ENCODE measurements around the gene MEX3D.

Gene MEX3D

DNA sequence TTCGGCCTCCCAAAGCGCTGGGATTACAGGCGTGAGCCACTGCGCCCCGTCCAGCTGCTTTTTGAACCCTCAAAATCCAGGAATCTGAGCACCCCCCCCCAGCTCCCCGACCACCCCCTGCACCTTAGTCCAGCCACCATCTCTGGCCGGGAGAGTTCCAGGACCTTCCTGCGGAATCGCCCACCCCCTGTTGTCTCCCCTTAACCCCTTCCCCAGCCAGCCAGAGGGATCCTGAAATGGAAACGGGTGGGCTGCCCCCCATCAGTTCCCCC, 25.3 kb upstream of the MEX3D start:
- DNase-seq (ENCODE audit: low spot score): no peak

DNA sequence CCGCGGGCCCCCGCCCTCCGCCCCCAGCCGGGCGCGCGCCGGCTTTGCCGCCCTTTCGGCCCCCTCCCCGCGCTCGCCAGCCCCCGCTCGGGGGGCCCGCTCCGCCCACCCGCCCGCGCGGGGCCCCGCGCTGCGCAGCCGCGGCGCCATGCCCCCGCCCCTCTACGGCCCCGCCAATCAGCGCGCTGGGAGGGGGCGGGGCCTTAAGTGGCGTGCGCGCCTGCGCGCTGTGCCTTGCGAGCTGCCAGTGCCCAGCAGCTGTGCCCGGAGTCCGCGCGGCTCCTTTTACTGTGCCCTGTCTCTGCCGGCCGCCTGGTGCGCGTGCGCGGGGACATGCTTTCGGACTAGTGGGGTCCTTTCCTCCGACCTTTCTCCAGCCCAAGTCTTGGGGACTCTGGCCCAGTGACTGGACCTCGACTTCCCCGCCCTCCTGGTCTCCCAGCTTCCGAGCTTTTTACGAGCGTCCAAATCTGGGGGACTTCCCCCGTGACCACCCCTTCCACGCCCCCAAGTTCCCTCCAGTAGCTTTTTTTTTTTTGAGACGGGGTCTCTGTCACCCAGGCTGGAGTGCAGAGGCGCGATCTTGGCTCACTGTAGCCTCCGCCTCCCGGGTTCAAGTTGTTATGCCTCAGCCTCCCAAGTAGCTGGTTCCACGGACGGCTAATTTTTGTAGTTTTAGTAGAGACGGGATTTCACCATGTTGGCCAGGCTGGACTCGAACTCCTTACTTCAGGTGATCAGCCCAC, 24.8 kb upstream of the MEX3D start, which contains the start of gene MBD3:
MBD3 (minus strand) TSS at position 111 of the 746 bp plus-strand sequence. CDS start 234 bp downstream, outside the sequence.
- peak; percentile 88 for DNase-seq (ENCODE audit: low spot score)

DNA sequence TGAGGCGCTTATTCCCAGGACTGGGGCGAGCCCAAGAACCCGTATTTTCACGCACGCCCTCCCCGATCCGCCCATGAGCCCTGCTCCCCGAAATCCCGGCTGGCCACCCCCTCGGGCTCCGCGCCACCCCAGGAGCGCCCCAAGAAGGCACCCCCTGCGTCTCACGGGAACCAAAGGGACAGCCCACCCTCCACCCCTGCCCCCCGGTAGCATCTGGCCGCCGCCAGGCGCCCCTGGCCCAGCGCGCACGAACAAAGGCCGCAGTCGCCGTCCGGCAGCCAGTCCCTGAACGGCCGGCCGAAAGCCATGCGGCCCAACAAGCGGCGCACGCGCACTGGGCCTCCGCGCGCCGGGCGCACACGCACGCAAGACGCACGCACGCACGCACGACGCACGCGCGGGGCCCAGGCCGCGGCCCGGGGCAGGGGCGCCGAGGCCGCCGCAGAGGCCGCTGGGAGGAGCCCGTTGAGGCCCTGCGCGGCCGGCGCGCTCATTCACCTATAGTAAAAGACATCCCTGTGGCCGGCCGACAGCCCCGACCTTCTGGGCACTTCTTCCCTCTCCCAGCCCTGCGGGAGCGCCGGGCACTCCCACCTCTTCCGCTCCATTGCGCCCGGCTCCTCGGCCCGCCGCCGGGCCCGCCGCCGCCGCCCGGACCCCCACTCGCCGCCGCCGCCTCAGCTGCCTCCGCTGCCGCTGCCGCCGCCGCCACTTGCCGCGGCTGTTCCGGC, 24.1 kb upstream of the MEX3D start:
- peak; percentile 84 for DNase-seq (ENCODE audit: low spot score)

DNA sequence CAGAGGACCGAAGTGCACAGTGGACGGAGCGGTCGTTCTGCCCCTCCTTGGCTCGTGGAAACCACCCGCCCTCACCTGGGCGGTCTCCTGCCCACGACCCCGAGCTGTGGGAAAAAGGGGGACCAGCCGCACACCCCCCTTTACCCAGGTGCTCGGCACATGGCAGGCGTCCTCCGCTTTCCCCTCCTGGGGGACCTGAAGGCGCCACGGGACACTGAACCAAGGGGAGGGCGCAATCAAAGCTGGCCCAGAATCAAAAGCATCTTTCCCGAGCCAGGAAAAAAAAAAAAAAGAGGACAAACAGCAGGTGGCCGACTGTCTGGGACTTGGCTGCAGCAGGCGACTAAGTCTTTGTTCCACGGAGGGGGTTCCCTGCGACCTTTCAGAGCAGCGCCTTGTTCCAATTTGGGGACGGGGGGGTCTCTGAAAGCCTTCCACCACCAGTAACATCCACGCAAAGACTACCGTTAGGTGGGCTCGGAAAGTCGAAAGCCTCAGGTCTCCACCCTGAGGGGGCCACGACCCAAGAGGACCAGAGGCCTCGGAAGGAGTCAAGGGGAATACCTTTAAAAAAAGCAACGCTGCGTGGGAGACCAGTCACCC, 23.4 kb upstream of the MEX3D start:
- no peak for DNase-seq (ENCODE audit: low spot score)

DNA sequence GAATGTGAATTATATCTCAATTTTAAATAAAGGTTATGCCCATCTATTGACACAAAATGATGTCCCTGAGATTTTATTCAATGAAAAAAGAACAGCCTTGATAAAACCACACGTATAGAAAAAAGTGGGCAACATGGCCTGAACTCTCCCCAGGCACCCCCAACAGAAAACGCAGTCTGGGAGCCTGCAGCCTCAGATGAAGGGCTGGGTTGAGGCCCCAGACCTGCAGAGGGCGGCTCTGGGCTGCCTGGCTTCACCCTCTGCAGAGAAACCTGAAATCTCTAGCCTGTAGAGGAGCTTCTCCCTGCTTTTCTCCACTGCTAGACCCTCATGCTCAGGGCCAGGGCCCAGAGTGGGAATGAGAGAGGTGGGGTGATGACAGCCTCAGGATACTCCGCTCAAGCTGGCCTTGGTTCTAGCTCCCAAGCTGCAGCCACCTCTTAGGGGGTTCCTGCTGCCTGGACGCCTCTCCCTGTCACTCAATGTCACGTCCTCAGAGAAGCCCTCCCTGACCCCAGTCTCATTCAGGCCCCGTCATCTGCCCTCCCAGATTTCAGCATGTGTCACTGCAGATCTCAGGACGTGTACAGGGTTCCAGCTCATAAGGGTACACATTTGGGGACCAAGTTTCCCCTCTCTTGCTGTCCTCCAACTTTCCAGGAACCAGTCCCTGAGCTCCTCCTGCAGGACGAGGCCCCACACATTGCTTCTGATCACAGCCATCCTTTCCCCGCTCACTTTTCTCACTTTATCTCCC, 22.7 kb upstream of the MEX3D start:
- DNase-seq (ENCODE audit: low spot score): no peak

DNA sequence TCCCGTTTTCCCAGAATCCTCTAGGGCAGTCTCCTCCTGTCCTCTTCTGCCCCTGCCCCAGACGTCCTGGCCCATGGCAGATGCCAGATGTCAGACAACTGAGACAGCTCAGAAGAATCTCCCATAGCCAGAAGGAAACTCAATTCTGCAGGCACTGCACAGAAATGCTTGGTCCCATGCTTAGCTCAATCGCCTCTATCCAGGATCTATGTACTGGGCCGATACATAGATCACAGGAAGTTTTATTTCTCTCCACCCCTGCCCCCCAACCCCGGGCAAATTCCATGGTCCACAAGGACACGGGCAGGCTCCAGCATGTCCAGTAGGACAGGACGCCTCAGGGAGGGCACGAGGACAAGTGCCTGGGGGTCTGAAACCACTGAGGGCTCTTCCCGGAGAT, 19.7 kb upstream of the MEX3D start:
- DNase-seq (ENCODE audit: low spot score): no peak

DNA sequence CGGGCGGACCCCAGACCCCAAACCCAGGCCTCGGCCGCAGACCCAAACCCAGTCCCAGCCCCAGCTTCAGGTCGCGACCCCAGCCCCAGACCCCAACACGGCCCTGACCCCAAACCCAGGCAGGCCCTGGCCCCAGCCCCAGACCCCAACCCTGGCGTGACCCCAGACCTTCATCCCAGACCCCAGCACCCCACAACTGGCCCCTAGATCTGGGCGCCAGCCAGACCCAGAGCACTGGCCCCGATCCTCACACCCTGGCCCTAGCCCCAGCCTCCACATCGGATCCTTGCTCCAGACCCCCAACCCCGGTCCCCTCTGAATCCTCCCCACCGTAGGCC, 17.1 kb upstream of the MEX3D start:
- no peak for DNase-seq (ENCODE audit: low spot score)

DNA sequence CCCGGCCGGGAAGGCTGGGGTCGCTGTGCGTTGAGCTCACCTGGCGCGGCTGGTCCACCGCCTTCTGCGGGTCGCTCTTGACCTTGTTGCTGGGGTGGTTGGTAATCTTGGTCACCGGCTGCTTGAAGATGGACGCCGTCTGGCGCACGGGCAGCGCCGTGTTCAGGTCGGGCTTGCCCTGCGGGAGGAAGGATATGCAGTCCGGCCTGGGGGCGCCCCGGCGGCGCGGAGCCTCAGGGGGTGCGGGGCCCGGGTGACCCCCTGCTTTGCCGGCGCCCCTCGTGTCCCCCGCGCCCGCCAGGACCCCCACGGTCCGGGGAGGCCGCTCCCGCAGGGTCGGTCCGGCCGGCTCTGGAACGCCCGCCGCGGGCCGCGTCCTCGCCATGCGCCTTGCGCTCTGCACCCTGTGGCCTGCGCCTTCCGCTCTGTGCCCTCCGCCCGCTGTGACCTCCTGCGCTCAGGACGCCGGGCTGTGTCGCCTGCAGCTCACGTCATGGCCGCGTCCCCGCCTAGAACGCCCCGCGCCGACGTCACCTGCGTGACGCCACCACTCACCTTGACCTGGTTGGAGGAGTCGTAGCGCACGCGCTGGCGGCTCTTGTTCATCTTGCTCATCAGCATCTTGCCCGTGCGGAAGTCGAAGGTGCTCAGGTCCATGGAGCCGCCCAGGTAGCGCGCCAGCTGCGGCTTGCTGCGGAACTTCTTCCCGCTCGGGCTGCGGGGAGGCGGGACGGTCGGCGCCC, 16.5 kb upstream of the MEX3D start:
- no peak for DNase-seq (ENCODE audit: low spot score)

DNA sequence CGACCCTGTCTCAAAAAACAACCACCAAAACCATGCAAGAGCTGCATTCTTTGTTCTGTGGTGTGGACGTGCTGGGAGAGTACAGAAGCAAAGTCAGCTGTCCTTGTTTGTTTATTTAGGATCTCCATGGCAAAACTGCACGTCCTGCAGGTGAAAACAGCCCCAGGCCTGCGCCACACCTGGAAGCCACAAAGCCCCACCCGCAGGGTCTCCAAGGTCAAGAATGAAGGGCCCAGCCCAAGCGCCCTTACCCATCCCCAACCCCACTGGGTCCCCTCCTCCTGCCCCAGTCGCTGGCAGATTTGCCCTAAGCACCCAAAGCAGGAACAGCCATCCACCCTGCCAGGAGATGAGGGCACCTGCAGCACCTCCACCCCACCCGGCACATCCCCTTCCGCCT, 14.1 kb upstream of the MEX3D start:
- no peak for DNase-seq (ENCODE audit: low spot score)

DNA sequence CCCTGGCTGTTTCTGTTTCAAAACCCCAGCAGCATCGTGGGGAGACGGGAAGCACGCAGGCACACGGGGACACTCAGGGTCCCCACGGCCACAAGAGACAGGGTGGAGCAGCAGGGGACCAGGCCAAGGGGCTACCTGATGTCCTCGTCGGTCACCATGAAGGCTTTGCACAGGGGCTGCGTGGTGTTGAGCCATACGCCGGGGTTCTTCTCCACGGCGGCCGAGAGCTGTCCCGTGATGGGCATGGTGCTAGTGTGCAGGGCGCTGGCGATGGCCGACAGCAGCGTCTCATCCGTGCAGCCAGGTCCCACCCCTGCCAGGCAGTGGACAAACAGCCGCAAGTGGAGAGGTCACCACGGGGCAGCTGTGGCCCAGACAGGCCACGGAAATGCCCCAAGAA, 12.8 kb upstream of the MEX3D start:
- DNase-seq (ENCODE audit: low spot score): no peak

DNA sequence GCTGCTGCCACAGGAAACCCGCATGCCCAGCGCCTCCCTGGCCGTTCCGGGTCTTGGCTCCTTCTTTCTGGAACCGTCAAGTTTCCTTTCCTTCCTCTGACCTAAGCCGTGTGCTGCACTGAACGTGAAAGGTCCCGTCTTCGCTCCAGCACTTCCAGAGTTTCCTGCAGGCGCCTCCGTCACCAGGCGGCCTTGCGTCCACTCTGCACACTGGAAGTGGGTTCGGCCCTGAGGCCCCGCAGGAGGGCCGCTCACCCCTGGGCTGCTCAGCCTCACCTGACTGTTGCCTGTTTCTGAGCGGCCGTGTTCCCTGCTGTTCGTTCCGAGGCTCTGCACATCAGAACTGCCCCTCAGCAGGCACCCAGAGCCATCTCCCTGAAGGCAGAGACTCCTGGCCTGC, 12.3 kb upstream of the MEX3D start:
- DNase-seq (ENCODE audit: low spot score): no peak

DNA sequence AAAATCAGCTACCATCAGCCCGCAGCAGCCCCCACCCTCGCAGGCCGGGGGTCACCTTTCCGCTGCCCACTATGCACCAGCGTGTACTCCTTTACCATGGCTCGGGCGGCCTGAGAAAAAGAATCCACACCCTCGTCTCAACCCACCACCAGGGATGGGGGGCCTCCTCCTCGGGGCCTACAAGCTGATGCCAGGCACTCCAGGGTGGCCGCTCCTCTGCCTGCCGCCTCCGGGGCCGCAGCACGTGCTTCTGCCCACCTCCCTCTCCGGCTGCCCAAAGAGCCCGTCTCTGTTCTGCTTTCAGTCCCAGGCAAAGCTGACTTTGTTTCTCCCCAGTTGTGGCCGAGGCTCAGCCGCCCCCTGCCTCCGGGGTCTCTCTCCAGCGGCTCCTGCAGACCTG, 11.1 kb upstream of the MEX3D start:
- DNase-seq (ENCODE audit: low spot score): no peak

DNA sequence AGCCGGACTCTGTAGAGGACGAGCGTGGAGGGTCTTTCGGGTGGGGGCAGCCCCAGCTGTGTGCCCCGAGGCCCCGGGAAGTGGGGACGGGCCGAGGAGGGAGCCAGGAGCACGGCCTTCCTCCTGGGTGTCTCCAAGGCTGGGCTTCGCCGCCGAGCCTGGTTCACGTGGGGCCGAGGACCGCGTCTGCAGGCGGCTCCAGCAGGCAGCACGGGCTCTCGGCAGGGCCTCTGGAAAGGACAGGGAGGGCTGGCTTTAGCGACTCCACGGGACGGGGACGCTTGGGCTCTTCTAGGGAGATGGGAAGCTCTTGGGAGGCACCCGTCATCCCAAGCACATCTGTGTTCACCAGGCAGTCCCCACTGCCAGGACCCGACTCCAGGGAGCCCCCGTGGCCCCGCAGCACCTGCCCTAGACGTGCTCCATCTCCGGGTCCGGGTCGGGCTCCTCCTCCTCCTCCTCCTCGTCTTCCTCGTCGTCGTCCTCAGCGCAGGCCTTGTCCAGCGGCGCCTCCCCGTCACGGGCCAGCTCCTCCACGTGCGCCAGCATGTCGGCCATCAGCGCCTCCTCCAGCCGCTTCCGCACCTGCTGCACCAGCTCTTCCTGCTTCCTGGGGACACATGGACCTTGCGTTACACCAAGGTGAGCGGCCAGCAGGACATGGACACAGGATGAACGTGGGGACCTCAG, 9.9 kb upstream of the MEX3D start:
- DNase-seq (ENCODE audit: low spot score): no peak

DNA sequence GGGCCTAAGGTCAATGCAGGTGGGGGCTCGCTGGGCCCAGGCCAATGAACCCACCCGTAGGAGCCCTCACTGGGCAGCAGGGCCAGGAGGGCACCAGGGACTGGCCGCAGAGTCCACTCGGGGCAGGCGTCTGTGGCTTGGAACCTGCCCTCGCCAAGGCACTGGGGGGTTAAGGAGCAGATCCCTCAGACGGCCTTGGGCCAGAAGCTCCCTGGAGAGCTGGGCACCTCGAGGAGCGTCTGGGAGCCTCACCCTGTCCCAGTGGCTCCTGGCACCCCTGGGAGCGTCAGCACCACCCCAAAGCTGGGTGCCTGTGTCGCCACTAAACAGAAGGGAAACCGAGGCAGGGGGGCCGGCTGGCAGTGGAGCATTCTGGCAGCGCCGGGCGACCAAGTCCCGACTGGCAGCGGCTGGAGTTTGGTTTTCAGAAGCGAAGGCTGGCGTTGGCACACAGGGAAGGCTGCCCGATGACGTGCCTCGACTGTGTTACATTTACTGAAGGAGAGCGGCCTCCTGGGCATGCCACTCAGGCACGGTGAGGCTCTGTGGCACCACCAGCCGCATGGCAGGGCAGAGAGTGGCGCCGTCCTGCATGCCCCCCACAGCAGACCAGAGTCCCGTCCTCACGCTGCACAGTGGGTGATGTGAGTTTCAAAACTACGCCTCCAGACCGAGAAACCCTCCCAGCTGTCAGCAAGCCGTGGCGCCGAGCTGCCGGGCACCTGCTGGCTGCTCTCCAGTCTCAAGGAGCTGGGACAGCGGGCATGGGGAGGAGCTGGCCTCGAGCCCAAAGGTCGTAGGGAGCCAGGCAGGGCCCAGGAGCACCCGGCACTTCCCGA, 9.2 kb upstream of the MEX3D start:
- no peak for DNase-seq (ENCODE audit: low spot score)

DNA sequence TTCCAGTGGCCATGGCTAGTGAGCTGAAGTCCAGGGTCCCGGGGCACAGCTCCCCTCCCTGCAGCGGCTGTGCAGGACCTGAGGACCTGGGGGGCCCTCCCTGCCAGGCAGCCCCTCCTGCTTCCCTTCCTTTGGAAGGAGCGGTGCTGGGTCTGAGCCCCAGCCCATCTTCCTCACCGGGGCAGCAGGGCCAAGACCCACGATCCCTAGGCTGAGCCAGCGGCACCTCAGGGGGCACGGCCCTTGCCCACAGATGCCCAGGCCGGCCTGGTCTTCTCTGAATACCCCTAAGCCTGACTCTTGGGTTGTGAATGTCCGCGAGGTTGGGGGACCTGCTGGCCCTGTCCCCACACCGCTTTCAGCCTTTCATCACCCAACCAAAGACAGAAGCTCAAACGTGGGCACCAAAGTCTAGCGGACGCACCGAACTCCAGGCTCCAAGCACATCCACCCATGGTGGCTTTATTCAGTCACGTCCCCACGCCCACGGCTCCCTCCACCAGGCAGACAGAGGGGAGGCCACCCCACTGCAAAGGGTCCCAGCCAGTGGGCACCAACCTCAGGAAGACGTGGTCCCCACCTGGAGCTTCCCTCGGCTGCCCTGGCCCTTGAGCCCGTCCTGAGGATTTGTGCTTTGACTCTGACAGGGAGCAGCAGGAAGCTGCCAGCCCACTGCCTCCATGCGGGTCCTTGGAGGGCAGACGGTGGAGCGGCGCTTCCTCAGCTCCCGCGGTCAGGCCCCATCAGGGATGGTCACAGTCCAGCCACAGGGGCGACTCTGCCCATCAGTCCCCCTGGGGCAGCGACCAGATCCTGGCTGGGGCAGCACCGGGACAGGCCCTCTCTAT, 8.3 kb upstream of the MEX3D start:
- no peak for DNase-seq (ENCODE audit: low spot score)

DNA sequence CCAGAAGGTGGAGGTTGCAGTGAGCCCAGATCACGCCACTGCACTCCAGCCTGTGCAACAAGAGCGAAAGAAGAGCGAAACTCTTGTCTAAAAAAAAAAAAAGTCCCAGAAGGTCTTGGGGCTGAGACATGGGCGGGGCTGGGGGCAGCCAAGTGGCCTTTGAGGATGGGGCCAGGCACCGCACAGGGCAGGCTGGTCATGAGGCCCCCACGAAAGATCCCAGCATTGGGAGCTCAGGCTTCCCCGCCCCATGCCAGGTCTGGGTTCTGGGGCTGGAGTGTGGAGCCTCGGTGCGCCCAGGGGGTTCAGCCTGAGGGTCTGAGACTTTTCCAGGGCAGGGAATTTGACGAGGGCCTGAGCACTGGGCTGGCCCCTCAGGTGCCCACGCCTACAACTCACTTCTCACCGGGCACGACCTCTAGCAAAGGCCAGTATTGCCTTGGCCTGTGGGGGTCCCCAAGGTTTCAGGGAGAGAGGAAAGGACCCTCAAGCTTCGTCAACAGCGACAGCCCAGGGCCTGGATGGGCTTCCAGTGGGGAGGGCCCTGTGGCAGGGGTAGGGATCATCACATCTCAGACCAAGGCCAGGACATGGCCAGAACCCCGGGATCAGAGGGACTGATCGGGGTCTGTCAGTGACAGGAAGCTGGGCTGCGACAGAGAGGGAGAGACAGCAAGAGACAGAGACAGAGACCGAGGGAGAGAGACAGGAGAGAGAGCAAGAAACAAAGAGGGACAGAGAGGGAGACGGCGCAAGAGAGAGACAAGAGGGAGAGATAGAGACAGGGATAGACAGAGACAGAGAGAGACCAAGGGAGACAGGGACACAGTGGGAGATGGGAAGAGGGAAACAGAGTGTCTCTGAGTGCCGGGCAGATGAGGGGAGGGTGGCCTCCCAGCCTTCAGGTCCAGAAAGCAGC, 7.5 kb upstream of the MEX3D start:
- no peak for DNase-seq (ENCODE audit: low spot score)

DNA sequence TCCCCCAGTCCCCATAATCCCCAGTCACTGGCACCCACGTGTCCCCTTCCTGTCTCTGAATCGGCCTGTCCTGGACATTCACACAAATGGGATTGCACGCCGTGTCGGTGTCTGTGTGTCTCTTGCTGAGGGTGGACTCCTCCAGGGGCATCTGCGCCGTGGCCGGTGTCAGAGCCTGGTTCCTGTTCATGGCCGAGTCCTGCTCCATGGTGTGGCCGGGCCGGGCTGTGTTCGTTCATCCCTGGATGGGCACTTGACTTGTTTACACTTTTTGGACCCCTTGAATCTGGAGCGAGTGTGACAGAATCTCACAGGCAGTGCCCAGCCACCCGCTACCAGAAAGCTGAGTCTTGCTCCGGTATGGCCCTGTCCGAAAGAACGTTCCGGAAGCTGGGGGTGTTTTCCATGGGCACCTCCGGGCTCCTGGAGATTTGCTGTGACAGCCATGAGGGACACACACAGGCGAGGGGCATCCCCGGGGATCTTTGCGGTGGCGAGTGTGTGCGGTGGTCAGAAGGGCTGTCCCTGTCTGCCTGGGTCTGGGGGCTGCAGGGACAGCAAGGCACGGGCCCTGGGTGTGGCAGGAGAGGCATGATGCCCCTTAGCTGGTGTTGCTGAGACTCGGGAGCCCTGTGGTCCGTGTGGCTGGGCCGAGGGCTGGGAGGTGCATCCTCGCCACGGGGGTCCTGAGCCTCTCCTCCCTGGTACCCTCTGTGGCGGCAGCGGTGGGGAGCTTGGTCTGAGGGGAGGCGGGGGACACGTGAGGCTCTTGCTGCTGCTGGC, 6.4 kb upstream of the MEX3D start:
- DNase-seq (ENCODE audit: low spot score): no peak

DNA sequence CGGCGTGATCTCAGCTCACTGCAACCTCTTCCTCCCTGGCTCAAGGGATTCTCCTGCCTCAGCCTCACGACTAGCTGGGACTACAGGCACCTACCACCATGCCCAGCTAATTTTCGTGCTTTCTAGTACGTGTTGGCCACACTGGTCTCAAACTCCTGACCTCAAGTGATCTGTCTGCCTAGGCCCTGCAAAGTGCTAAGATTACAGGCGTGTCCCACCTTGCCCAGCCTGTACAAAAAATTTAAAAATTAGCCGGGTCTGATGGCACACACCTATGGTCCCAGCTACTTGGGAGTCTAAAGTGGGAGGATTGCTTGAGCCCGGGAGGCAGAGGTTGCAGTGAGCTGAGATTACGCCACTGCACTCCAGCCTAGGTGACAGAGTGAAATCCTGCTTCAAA, 4.7 kb upstream of the MEX3D start:
- DNase-seq (ENCODE audit: low spot score): no peak
